NCI-H460 (cell line): Measurements from ENCODE around the gene ATP11B. TPM values are rescaled to one million over a fixed set of nuclear protein-coding genes. Genes with fewer than 3 reads are reported as not detected.

ENCODE experiments used
- DNase-seq: peaks from one replicate; pipeline ENCODE4 v3.0.0-alpha.2; 2016; ENCODE audit warnings: low read depth; ENCODE audit errors: extremely low read depth
- total RNA-seq: library from RNA; depleted of rRNA; stranded (reverse); fragments of >200 nt; shearing (Covaris generic); gene quantifications from 2 replicates; pipeline ENCODE4 v1.2.3, GENCODE V29; 2014

ATP11B gene
- total RNA-seq, 1 experiment from 2014 or later, result 33.2 TPM

- no peak for DNase-seq
Observed at GRCh38 chr3:182906036-182906435, 112.7 kb downstream of the ATP11B start.

DNA sequence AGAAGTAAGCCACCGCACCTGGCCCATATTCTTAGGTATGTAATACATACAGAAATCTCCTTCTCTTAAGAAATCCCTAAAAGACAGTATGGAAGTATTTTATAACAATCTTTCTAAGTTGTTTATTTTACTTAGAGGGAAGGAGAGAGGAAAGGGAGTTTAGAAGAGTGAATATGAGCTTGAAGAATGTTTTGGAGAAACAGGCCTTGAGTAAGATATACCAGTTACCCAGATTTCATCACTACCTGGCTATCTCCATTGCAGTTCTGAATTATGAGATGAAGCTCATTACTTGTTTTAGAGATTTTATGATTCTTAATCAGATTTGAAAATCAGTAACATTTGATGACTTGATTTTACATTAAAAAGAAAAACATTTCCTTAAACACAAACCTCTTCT is 115.2 kb downstream of the ATP11B start:
- no peak for DNase-seq

GRCh38 chr3:182909318-182910040 is 116.2 kb downstream of the ATP11B start:
- no peak for DNase-seq

GRCh38 chr3:182910936-182911781 is 117.9 kb downstream of the ATP11B start:
- DNase-seq, result no peak

DNA sequence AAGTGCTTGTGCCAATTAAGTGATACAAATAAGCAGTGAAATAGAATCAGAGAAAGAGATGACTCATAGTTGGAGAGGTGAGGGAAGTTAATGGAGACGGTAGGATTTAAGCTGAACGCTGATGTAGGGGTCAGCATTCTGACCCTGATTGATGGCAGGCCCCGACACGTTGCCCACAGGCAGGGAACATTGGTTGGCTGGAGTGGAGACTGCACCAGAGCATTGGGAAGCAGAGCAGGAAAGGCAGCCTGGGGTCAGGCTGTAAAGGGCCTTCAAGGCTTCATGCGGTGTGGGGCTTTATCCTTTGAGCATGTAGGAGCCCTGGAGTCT is 118.4 kb downstream of the ATP11B start:
- DNase-seq, result no peak

DNA sequence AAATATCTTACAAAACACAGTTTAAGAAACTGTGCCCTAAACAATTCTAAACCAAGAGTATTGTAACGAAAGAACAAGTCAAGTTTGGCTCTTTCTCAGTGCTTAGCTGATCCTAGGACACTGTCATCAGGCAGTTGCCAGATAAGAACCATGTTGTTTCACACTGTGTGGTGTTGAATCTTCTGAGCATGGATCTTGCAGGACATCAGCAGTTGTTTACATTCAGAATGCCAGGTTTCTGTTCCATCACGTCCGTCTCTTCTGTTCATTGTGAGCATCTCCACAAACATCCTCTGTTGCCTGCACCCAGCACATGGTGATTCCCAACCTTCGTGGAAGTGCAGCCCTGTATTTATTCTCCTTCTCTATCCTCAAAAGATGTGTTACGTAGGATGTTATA is 119.2 kb downstream of the ATP11B start:
- DNase-seq, result no peak

GRCh38 chr3:182913889-182914288 is 120.6 kb downstream of the ATP11B start:
- no peak for DNase-seq

DNA sequence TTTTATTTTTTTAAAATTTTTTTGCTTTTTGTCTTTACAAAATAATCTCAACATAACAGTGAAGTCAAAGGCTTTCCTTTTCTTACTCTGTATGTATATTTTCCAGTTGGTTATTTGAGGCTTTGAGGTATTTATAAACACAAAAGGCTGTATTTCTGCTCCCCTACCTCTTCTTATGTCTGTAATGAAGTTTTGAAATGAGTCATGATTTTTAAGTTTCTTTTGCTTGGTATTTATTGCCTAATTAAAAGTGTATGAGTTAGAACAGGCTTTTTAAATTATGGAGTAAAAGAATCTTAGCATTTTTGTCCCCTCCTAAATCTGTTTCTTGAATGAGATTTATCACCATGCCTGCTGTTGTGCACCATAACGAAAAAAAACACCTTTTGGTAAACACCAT is 121.0 kb downstream of the ATP11B start:
- DNase-seq, result no peak

- no peak for DNase-seq
Observed at GRCh38 chr3:182917134-182917533, 123.8 kb downstream of the ATP11B start.

- no peak for DNase-seq
Observed at GRCh38 chr3:182919866-182920357, 126.6 kb downstream of the ATP11B start.

GRCh38 chr3:182920515-182921084 is 127.3 kb downstream of the ATP11B start:
- DNase-seq, result no peak

DNA sequence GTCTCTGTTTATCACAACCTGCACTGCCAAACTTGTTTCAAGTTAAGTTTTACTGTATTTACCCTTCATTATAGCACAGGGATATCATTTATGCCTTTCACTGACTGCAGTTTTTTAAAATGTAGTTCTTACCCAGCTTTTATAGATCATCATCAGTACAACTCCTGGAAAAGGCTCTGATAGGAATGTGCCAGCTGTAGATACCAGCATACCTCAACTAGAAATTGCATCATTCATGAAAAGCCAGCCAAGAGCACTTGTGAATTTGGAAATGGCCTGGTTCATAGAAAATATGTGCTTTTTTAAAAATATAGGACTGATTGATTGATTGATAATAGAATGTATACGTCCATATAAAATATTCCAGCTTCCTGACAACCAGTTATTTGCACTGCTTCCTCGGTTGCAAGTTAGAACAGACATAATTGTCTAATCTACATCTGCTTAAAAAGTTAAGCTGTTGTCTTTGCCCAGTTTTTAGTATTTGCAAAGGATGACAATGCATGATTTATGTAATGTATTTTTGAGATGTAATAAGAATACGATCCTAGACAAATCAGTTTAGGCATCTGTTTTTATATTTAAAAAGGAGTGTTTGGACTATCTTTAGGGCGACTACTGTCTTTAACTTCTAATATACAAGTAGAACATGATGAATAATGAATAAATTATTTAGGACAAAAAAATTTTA is 128.5 kb downstream of the ATP11B start:
- no peak for DNase-seq

DNA sequence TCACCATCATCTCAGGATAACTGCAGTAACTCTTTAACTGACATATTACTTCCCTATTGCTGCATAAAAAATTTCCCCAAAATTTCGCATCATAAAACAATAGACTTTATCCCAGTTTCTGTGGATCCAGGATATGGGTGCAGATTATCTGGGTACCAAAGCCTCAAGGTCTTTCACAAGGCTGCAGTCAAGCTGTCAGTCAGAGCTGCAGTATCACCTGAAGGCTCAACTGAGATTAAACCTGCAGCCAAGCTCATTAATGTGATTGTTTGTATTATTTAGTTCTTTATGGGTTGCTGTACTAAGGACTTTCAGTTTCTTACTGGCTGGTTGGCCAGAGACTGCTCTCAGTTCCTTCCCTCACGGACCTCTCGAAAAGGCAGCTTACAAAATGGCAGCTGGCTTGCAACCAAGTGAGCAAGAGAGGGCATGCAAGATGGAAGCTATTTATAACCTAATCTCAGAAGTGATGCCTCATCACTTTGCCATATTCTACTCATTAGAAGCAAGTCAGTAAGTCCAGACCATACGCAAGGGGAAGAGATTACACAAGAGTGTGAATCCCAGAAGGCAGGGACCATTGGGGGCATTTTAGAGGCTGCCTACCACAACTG is 132.1 kb downstream of the ATP11B start:
- DNase-seq, result no peak

DNA sequence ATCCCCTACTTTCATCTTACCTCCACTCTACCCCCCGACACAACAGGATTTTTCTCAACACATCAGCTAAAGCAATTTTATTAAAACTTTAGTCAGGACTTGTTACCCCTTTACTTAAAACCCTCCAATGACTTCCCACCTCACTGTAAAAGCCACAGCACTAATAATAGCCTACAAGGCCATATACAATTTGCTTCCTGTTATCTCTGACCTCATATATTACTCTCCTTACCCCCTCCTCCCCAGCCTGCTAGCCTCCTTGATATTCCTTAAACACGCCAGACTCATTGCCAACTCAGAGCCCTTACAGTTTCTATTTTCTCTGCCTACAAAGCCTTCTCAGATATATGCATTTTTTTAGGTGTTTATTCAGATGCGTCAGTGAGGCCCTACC is 132.6 kb downstream of the ATP11B start:
- DNase-seq, result no peak

DNA sequence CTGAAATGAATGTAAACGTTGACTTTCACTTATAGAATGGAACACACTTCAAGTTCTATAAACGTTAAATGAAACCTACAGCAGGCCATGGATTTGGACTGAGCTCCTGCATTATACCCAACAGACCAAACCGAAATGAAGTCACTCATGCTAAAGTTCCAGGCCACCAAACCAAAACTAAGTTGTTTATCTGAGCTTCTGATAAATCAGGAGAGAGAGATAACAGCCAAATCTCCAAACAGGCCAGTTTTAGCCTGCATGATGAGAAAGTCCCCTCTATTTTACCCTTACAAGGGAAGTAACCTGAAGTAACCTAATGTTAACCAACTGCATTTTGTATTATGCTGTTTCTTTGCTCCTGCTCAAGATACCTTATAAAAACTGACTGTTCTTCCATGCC is 142.5 kb downstream of the ATP11B start:
- DNase-seq, result no peak

DNA sequence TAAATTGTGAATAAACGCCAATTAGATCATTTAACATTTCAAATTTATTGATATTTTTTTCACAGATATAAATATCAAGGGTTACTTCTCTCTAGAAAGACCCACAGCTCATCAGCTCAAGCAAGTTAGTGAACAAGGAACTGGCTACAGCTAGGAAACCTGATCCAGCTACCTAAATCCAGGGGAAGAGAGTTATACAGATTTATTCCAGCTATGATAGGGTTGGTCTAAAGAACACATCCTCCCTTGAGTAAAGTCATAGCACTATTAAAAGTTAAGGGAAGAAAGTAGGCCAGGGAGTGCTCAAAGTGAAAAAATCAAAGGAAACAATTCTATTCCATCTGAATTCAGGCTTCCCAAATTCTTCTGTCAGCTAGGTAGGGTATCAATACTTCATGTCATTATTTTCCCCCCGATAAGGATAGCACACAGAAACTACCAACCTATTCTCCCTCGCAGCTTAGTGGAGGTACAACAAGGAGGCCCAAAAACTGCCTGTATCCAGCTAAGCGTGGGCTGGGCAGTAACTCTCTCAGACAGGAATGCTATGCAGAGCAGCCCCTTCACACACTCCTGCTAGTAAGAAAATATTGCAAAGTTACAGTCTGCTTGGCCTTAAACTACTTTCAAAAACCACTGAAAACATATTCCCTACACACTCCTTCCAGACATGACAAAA is 143.1 kb downstream of the ATP11B start:
- DNase-seq, result no peak

DNA sequence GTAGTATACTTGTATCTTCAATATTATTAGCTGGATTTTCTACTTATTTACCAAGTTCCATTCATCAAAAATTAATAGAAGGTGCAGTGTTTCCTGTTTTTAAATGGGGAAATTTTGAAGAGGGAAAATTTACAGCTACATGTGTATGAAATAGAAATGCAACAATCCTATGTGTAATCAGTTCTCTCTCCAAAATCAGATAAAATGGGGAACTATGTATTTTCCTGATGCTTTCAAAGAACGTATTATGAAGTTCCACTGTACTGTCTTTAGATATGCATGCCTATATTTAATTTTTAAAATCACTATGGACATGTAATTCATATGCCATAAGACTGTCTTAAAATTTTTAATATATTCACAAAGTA is 143.6 kb downstream of the ATP11B start:
- DNase-seq, result no peak

DNA sequence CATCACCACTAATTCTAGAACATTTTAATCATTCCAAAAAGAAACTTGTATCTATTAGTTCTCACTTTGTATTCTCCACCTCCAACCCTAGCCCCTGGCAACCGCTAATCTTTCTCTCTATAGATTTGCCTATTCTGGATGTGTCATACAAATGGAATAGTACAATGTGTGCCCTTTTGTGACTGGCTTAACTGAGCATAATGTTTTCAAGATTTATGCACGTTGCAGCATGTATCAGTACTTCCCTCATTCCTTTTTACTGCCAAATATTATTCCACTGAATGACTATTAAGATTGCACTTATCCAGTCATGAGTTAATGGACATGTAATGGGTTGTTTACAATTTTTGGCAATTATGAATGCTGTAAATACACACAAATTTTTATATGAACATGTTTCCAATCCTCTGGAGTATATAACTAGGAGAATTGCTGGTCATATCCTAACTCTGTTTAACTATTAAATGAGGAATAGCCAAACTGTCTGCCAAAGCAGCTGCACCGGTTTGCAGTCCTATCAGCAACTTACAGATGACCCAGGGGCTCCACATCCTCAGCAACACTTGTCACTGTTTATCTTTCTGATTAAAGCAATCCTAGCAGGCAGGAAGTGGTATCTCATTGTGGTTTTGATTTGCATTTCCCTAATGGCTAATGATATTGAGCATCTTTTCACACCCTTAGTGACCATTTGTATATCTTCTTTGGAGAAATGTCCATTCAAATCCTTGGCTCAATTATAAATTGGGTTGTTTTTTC is 144.2 kb downstream of the ATP11B start:
- no peak for DNase-seq

DNA sequence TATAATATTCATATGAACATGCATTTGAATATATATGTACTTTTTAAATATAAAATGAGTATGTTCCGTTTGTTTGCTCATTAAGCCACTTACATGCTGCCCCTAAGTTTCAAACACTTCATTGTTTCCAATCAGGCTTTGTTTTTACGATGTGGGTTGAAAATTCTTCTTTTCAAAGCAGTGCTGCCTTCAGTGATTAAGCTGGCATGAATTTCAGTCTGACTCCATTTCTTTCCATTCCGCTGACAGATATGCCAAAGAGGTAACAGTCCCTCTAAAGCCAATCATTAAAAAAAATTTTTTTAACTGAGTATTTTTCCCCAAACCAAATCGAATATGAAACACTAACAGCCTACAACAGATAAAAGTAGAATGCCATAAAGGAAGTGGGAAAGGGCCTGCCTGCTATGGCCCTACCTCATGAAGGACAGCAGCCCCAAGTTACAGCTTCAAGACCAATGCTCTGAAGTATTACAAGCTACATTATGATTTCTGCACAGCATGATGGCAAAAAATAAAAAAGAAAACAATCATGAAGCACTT is 147.0 kb downstream of the ATP11B start:
- no peak for DNase-seq
